ENCODE results near the gene MZF1.

Gene MZF1

GRCh38 chr19:58552655-58553054 is 20.5 kb downstream of the MZF1 start:
- Mint-ChIP-seq H3K36me3 (ENCODE audit: low read depth) (peaks cover 58% of the 10 kb centered on the region), H3K9me3 (no peaks in the 10 kb centered on the region), H3K27me3 (ENCODE audit: low read depth) (peaks cover 1% of the 10 kb centered on the region), H3K4me1 (peaks cover 39% of the 10 kb centered on the region), H3K27ac (peak overlapping the region in 2 of 3 experiments; percentile 18 to 53), H3K4me3 (peak overlapping the region; percentile 22 to 54 (median 33))
- TF ChIP-seq, protein P1, sequence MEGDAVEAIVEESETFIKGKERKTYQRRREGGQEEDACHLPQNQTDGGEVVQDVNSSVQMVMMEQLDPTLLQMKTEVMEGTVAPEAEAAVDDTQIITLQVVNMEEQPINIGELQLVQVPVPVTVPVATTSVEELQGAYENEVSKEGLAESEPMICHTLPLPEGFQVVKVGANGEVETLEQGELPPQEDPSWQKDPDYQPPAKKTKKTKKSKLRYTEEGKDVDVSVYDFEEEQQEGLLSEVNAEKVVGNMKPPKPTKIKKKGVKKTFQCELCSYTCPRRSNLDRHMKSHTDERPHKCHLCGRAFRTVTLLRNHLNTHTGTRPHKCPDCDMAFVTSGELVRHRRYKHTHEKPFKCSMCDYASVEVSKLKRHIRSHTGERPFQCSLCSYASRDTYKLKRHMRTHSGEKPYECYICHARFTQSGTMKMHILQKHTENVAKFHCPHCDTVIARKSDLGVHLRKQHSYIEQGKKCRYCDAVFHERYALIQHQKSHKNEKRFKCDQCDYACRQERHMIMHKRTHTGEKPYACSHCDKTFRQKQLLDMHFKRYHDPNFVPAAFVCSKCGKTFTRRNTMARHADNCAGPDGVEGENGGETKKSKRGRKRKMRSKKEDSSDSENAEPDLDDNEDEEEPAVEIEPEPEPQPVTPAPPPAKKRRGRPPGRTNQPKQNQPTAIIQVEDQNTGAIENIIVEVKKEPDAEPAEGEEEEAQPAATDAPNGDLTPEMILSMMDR (IDR thresholded peaks at IDR 0.05; ENCODE audit: unreplicated experiment in 3 of 3), result no peak

- Mint-ChIP-seq H3K4me3 (peak overlapping the region; percentile 16 to 54 (median 22)), H3K4me1 (peaks cover 40% of the 10 kb centered on the region), H3K27me3 (ENCODE audit: low read depth) (no peaks in the 10 kb centered on the region), H3K27ac (no peak overlapping the region), H3K9me3 (no peaks in the 10 kb centered on the region), H3K36me3 (ENCODE audit: low read depth) (peaks cover 63% of the 10 kb centered on the region)
- TF ChIP-seq, protein P1 (IDR thresholded peaks at IDR 0.05; ENCODE audit: unreplicated experiment in 3 of 3), result no peak
Observed at GRCh38 chr19:58551577-58552471, 21.3 kb downstream of the MZF1 start.

GRCh38 chr19:58551123-58551497 is 22.0 kb downstream of the MZF1 start:
- Mint-ChIP-seq H3K9me3 (no peaks in the 10 kb centered on the region), H3K4me1 (peaks cover 40% of the 10 kb centered on the region), H3K27me3 (ENCODE audit: low read depth) (no peaks in the 10 kb centered on the region), H3K4me3 (peak overlapping the region; percentile 4 to 71 (median 42)), H3K27ac (no peak overlapping the region), H3K36me3 (ENCODE audit: low read depth) (peaks cover 63% of the 10 kb centered on the region)
- TF ChIP-seq, protein P1 (IDR thresholded peaks at IDR 0.05; ENCODE audit: unreplicated experiment in 3 of 3), result no peak

GRCh38 chr19:58550362-58551122 is 22.6 kb downstream of the MZF1 start:
- Mint-ChIP-seq H3K27ac (no peak overlapping the region), H3K9me3 (no peaks in the 10 kb centered on the region), H3K4me3 (peak overlapping the region; percentile 4 to 71 (median 42)), H3K27me3 (ENCODE audit: low read depth) (no peaks in the 10 kb centered on the region), H3K36me3 (ENCODE audit: low read depth) (peaks cover 68% of the 10 kb centered on the region), H3K4me1 (peaks cover 46% of the 10 kb centered on the region)
- TF ChIP-seq, protein P1 (IDR thresholded peaks at IDR 0.05; ENCODE audit: unreplicated experiment in 3 of 3), result no peak

- peak overlapping the region in 2 of 3 experiments; percentile 21 to 58 for H3K4me3 Mint-ChIP-seq
- H3K27me3 Mint-ChIP-seq (ENCODE audit: low read depth), result no peaks in the 10 kb centered on the region
- peaks cover 64% of the 10 kb centered on the region for H3K36me3 Mint-ChIP-seq (ENCODE audit: low read depth)
- no peak overlapping the region for H3K27ac Mint-ChIP-seq
- H3K9me3 Mint-ChIP-seq, result no peaks in the 10 kb centered on the region
- peaks cover 40% of the 10 kb centered on the region for H3K4me1 Mint-ChIP-seq
- TF ChIP-seq, protein P1 (IDR thresholded peaks at IDR 0.05; ENCODE audit: unreplicated experiment in 3 of 3), result no peak
Observed at GRCh38 chr19:58549664-58550361, 23.3 kb downstream of the MZF1 start.

Measured in nephron (organoid).